GM21360 (cell line): ENCODE data around the gene BEND7.
"Not testable (repeated sequence)": the region's sequence is repeated elsewhere in the genome, so short reads cannot be mapped to it uniquely, and the experiment has no call there.

Source experiments
- ATAC-seq: cut with Tn5 transposase; IDR thresholded peaks from one replicate; pipeline ENCODE4 v1.9.1; 2021; ENCODE audit warnings: mild to moderate bottlenecking, moderate library complexity; ENCODE audit not compliant: unreplicated experiment

The BEND7 gene, protein sequence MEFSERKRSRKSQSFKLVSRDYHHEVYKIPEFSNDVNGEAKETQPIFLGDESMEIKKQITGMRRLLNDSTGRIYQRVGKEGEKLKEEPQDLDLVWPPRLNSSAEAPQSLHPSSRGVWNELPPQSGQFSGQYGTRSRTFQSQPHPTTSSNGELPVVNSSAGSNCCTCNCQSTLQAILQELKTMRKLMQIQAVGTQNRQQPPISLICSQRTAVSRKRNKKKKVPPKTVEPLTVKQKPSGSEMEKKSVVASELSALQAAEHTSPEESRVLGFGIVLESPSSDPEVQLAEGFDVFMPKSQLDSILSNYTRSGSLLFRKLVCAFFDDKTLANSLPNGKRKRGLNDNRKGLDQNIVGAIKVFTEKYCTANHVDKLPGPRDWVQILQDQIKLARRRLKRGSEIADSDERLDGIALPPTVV

DNA sequence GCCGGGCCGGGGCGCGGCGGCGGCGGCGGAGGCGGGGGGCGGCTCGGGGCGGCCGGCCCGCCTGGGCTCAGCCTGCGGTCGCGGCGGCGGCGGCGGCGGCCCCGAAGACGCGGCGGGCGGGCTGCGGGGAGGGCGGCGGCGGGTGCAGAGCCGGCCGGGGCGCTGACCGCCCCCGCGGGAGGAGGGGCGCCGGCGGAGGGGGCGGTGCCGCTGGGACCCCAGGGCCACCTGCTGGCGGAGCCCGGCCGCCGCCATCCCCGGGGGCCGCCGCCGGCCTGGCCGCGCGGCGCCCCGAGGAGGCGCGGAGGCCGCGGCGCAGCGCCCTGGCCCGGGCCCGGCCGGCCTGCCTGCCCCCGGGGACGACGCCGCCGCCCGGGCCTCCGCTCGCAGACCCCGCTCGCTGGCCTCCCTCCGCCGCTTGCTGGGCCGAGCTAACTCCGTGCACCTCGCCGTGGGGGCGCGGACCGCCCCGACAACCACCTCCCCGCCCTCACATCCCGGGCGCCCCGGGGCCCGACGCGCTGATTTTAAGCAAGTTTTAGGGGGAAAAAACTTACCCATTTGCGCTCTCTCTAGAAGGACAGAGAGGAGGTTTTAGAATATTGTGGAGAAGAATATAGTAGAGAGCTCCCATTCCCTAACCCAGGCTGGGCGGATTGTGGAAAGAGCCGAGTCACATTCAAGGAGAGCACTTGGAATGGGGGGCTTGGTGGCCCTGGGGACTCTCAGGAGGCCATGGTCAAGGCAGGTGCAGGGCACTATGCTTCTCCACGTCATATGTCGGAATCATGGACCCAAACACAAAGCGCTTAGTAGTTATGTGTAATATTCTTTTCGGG lies at the start of gene BEND7:
Gene BEND7 (minus strand): TSS at position 140 of the 839 bp plus-strand sequence. CDS start 481 bp downstream, outside the sequence.
- ATAC-seq, result no peak

DNA sequence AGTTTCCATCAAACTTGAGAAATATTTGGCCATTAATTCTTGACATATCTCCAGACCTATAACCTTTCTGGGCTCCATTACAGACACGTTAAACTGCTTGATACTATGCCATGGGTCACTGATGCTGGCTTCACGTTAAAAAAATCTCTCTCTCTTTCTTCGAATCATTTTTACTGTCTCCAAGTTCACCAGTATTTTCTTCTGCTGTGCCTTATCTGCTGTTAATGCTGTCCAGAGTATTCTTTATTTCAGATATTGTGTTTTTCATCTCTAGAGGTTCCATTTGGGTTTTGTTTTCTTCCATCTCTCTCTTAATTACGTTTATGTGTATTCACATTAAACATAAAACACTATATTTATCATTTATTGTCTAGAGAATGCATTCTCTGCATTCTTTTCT lies 45.1 kb upstream of the BEND7 start:
- ATAC-seq, result no peak

DNA sequence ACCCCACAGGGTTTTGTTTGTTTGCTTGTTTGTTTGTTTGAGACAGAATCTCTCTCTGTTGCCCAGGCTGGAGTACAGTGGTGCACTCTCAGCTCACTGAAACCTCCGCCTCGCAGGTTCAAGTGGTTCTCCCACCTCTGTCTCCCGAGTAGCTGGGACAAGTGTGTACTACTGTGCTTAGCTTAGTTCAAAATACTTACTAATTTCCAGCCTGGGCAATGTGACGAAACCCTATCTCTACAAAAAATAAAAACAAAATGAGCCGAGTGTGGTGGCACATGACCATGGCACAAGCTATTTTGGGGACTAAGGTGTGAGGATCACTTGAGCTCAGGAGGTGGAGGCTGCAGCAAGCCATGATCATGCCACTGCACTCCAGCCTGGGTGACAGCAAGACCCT lies 42.7 kb upstream of the BEND7 start:
- no peak for ATAC-seq

DNA sequence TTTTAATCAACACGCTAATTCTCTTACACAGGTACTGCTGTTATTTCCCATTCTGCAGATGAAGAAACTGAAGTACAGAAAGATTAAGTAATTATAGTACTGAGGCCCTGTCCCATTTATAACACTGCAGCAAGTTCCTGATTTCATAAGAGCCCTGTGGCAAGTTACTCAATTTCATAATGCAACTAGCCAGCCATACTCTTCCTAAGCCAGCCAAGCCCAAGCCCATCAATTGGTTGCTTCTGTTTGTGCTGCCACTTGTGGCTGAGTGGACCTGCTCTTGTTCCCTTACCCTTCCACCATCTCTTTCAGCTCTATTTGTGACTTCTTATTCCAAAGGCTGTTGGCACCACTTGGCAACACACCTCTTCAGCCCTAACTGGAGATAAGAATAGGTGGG lies 38.2 kb upstream of the BEND7 start:
- ATAC-seq, result no peak

DNA sequence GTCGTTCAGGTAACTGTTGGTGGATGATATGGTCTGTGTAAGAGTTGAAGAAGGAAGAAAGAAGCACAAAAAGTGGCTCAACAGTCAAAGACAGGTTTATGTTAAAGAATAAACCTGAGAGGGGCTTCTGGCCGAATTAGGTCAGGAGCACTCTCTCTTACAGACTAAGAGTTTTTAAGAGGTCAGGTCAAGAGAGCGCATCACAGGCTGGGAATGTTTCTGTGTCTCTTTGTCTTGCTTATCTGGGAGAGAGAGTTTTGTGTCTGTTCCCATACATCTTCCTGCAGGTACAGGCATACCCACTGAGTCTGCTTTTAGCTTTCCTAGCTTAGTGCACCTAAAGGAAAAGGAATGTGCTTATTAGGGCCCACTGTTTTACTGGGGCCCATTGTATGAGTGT lies 35.8 kb upstream of the BEND7 start:
- ATAC-seq, result no peak

DNA sequence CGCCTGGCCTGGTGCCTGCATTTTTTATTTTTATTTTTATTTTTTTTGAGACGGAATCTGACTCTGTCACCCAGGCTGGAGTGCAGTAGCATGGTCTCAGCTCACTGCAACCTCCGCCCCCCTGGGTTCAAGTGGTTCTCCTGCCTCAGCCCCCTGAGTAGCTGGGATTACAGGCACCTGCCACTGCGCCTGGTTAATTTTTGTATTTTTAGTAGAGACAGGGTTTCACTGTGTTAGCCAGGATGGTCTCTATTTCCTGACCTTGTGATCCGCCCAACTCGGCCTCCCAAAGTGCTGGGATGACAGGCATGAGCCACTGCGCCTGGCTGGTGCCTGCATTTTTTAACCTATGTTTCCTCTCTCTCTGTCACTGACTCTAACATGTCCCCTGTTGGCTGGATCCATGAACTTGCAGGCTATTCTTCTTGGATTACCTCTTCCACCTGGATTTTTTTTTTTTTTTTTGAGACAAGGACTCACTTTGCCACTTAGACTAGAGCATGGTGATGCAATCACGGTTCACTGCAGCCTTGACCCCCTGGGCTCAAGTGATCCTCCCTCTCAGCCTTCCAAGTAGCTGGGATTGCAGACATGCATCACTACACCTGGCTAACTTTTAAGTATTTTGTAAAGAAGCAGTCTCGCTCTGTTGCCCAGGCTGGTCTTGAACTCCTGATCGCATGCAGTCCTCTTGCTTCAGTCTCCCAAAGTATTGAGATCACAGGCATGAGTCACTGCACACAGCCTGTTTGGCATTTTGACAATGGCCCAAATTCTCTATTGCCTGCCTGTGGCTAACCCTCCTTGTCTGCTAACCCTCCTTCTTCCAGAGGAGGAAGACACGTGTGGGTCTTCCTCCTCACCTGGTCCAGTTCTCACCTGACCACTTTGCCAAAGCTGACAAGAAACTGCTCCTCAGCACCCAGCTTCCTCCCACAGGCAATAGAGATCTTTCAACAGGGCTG lies 34.9 kb upstream of the BEND7 start:
- no peak for ATAC-seq

DNA sequence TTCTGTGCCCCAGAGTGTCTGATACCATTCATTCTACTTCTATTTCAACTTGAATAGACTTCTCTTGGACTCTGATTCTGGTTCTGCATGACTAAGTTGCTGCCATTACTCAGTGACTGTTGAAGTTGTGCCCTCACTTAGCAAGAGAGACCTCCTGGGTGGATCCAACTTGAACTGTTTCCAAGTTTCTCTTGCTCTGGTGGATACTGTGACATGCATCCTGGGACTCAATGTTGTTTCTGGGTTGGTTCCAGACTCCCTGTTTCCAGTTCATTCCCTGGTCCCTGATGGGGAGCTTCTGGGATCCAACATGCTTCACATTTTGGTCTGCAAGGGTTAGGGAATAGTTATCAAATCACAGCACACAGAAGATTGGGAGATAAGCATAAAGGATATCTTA lies 31.8 kb upstream of the BEND7 start:
- no peak for ATAC-seq

DNA sequence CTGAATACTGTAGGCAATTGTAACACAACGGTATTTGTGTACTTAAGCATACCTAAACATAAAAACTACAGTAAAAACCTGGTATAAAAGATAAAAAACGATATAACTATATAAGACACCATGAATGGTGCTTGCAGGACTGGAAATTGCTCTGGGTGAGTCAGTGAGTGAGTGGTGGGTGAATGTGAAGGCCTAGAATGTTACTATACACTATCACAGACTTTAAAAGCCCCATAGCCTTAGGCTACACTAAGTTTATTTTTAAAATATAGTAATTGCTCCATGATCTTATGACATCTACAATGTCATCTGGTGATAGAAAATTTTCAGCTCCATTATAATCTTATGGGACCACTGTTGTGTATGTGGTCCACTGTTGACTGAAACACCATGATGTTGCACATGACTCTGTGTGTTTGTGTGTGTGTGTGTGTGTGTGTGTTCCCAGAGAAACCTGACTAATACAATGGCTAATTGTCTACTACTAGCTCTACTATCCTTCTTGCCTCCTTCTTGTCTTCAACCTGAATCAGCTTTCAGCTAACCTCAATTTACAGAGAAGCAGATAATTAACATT lies 30.4 kb upstream of the BEND7 start:
- ATAC-seq, result no peak

DNA sequence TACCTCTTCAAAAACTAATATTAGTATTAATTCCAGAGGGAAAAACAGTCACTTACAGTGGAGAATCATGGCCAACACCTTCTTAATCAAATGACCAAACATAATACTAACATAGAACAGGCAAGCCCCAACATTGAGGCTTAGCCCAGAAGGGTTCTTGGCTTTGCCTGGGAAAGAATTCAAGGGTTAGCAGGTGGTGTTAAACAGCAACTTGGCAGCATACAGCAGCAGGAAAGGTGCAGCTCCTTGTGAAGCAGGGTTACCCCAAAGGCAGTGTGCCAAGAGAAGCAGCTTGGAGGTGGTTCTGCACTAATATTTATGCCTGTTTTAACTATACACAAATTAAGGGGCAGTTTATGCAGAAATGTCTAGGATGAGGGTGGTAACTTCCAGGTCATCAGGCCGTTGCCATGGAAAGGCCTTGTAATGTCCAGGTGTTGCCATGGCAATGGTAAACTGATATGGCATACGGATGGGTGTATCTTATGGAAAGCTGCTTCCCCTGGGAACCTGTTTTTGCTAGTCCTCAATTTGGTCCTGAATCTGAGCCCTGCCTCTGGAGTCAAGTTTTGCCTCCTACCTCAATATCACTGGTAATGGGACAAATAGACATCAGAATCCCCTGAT lies 27.2 kb upstream of the BEND7 start:
- ATAC-seq, result no peak

DNA sequence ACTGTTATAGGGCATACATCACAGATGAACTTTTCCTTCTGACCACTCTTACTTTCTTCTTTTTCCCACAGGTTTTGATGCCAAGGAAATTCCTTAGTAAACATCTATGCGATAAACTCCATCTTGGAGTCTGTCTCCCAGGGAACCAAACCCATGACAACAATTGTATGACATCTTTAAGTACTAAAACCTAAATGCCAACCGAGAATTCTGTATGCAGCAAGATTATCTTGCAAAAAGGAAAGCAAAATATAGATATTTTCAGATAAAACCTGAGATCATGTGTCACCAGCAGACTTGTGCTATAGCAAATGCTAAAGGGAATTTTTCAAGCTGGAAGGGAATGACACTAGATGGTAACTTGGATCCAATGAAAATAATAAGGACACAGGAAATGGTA lies 22.0 kb upstream of the BEND7 start:
- no peak for ATAC-seq

DNA sequence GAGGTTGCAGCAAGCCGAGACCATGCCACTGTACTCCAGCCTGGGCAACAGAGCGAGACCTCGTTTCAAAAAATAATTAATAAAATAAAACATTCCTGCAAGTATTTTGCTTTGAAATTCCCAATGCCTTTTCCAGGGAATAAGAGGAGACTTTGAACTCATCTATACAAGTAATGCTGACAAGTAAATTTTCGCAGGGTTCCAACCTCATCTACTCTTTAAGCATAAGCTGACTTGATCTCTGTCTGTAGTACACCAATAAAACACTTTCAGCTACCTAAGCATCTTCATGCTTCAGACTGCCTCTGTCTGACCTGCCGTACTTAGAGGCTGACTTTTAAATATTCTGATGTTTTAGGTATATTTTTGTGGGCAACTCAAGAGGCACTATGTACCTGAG lies 13.7 kb upstream of the BEND7 start:
- ATAC-seq, result no peak

DNA sequence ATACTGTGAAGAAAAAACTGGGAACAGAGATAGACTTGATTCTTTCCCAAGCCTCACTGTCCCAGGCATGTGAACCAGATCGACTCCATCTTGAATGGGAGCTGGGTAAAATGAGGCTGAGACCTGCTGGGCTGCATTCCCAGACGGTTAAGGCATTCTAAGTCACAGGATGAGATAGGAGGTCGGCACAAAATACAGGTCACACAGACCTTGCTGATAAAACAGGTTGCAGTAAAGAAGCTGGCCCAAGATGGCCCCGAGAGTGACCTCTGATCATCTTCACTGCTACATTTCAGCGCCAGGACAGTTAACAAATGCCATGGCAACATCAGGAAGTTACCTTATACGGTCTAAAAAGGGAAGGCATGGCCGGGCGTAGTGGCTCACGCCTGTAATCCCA lies 9.2 kb upstream of the BEND7 start:
- ATAC-seq, result not testable (repeated sequence)

DNA sequence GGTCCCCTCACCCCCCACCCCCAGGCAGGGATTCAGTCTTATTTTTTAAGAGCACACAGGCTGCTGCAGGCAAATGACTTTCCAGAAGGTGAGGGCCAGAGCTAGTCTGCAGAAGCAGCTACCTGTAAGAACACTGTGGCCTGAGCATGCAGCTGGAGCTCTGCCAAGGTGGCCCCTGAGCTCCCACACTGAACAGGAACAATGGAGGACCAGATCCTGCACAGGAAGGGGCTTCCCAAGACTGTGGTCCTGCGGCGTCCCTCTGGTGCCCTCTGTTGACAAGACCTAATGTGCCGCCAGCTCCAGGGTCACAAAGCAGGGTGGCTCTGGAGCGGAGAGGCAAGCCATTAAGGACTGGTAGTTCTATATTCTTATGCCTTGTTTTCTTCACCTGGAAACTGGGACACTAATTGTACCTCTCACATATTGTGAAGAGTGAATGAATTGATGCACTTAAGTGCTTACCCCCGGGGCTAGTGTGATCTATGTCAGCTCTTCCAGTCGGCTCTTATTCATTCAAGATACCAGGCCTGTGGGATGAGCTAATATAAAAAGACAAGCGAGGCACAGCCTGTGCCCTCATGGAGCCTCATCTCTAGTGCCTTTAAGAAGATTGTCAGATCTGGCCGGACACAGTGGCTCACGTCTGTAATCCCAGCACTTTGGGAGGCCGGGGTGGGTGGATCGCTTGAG lies 8.0 kb upstream of the BEND7 start:
- ATAC-seq, result peak; percentile 78

DNA sequence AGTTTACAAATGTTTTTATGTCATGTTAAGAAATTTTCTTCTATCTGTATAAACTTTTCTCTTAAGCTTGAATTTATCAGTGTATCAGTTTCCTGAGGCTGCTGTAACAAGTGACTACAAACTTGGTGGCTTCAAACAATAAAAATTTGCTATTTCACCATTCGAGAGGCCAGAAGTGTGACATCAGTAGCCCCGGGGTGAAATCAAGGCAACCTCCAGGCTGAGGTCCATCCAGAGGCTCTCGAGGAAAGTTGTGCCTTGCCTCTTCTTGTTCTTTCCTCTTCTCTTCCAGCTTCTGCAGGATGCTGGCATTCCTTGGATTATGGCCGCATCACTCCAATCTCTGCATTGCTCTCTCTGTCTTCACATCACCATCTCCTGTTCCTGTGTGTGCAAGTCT lies 6.5 kb upstream of the BEND7 start:
- ATAC-seq, result no peak

DNA sequence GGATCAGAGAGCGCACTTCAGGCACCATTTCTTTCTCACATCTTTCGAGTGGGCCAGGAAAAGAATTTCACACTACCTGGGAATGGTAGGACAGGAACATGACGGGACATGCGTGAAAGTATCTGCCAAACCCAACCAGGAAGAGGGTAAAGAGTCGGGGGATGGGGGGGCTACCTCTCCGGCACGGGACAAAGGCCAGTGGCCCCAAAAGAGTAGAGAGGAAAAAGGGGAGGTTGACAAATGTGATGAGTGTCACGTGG lies 830 bp upstream of the BEND7 start:
- no peak for ATAC-seq

DNA sequence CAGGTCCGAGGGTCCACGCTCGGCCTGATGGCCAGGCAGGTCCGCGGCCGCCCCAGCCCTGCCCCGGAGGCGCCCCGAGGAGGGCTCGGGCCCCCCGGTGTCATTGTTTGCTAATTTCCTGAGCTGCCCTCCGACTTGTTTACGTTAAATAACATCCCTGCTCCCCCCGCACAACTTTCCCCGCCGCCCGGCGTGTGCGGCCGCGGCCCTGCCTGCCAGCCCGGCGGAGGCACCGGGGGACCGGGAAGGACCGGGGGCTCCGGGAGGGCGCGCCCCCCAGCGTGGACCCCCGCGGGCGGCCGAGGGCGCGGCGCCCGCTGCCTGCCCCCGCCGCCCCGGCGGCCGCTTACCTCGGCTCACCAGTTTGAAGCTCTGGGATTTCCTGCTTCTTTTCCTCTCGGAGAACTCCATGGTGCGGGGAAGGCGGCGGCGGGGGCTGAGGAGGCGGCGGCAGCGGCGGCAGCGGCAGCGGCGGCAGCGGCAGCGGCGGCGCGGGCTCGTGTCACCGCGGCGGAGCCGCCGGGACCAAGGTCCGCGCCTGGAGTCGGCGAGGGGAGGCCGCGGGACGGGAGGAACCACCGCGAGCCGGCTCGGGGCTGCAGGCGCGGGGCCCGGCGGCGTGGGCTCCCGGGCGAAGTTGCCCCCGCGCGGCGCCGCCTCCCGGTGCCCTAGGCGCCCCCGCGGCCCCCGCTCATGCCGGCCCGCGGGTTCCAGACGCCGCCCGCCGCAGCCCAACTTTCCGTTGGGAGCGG lies 515 bp downstream of the BEND7 start:
- no peak for ATAC-seq

DNA sequence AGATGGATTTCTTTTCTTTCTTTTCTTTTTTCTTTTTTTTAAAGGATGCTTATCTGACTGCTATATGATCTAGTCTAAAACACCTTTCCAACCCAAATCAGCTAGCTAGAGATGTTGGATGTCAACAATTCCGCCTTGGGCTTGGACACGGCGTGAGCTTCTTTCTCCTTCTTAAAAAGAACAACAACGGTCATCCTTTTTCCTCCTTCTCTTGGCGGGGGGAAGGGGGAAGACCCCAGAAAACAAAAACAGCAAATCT lies 1.0 kb downstream of the BEND7 start:
- no peak for ATAC-seq

DNA sequence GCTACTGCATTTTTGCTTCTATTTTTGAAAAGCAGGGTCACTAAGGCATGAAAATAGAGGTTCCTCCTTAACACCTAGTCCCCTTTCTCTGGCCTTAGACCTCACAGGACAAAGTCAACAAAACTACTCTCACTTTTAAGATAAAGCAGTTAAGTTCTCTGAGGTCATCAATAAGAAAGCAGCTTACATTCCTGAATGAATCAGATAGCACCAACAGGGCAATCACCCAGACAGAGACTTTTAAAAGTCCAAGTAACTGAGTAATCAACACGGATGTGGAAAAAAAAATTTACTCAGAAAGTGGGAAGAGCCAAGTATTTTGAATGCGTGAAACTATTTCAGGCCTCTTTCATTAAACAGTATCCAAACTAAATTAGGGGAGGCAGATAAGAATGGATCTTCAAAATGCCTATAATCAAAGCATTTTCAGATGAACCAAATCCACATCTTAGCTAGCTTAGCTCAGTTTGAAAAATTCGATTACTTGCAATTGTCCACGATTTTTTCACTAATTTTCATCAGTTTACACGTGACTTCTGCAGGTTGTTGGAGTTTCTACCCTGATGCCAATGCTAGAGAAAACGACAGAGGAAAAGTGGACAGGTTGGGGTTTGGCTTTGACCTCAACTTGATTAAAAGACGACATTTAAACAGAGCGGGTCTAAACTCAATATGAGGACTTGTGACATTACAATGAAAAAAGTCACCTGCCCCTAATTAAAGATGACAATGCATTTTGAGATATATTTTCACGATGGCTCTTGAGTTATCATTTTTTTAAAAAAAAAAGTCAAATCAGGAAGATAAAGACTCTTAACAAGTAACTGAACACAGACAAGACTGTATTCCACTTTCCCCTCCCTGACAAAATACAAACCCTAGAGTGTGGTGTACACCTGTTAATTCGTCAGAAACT lies 1.6 kb downstream of the BEND7 start:
- ATAC-seq, result no peak
